NCI-H2227 treated with DMSO at 0.1 percent for 48 hours (cell line): ENCODE measurements around the gene NADSYN1.

ENCODE experiments used
- DNase-seq: peaks from one replicate; lab custom pipeline; 2025; lab: John Stamatoyannopoulos, UW

Gene NADSYN1

GRCh38 chr11:71474141-71474770 is 21.3 kb downstream of the NADSYN1 start:
- no peak for DNase-seq

- DNase-seq: no peak
Observed at GRCh38 chr11:71474771-71475483, 21.9 kb downstream of the NADSYN1 start.

GRCh38 chr11:71476031-71476430 is 23.0 kb downstream of the NADSYN1 start:
- no peak for DNase-seq

GRCh38 chr11:71476926-71477640 is 24.1 kb downstream of the NADSYN1 start:
- DNase-seq: no peak

- DNase-seq: no peak
Observed at GRCh38 chr11:71477641-71478527, 24.9 kb downstream of the NADSYN1 start.

- DNase-seq: no peak
Observed at GRCh38 chr11:71478528-71478840, 25.5 kb downstream of the NADSYN1 start.

GRCh38 chr11:71481101-71481960 is 28.3 kb downstream of the NADSYN1 start:
- DNase-seq: no peak

GRCh38 chr11:71482216-71482615 is 29.2 kb downstream of the NADSYN1 start:
- no peak for DNase-seq

- DNase-seq: no peak
Observed at GRCh38 chr11:71482746-71483364, 29.9 kb downstream of the NADSYN1 start.

- no peak for DNase-seq
Observed at GRCh38 chr11:71483692-71484091, 30.7 kb downstream of the NADSYN1 start.

GRCh38 chr11:71484248-71485062 is 31.5 kb downstream of the NADSYN1 start:
- no peak for DNase-seq

GRCh38 chr11:71485063-71485399 is 32.0 kb downstream of the NADSYN1 start:
- no peak for DNase-seq

GRCh38 chr11:71485466-71485865 is 32.5 kb downstream of the NADSYN1 start:
- DNase-seq: no peak

GRCh38 chr11:71486320-71486719 is 33.3 kb downstream of the NADSYN1 start:
- DNase-seq: no peak

GRCh38 chr11:71488681-71489270 is 35.8 kb downstream of the NADSYN1 start:
- DNase-seq: no peak

- no peak for DNase-seq
Observed at GRCh38 chr11:71489311-71490043, 36.5 kb downstream of the NADSYN1 start.

GRCh38 chr11:71490044-71490730 is 37.2 kb downstream of the NADSYN1 start:
- DNase-seq: no peak

GRCh38 chr11:71490731-71491390 is 37.9 kb downstream of the NADSYN1 start:
- DNase-seq: no peak
